GM23248 (cell line): ENCODE data around the gene FGFR2. TPM values are rescaled to one million over a fixed set of nuclear protein-coding genes. Genes with fewer than 3 reads are reported as not detected.

ENCODE experiments used
- DNase-seq: peaks from one replicate; pipeline ENCODE4 v3.0.0-alpha.2; 2015
- H2AFZ ChIP-seq: fragments of 200-600 bp; sonication (generic); 2 replicates; pipeline ENCODE4 v1.6.1; 2016; ENCODE audit warnings: antibody characterized with exemption
- H3F3A ChIP-seq: fragments of 200-600 bp; sonication (generic); 2 replicates; pipeline ENCODE4 v1.6.1; 2016; ENCODE audit warnings: mild to moderate bottlenecking, antibody characterized with exemption, mixed run types; ENCODE audit not compliant: insufficient read depth
- H3K27ac ChIP-seq: fragments of 200-600 bp; sonication (generic); 2 replicates; pipeline ENCODE4 v1.5.1; 2016; ENCODE audit warnings: mild to moderate bottlenecking
- H3K27me3 ChIP-seq: fragments of 200-600 bp; sonication (generic); replicated peaks from 2 replicates; pipeline ENCODE4 v1.6.1; 2016; ENCODE audit warnings: mild to moderate bottlenecking; ENCODE audit not compliant: insufficient read depth
- H3K36me3 ChIP-seq: fragments of 200-600 bp; sonication (generic); 2 replicates; pipeline ENCODE4 v1.6.1; 2016; ENCODE audit warnings: low read depth, mild to moderate bottlenecking
- H3K4me1 ChIP-seq: fragments of 200-600 bp; sonication (generic); 2 replicates; pipeline ENCODE4 v1.6.1; 2016; ENCODE audit warnings: mild to moderate bottlenecking; ENCODE audit not compliant: insufficient read depth
- H3K4me2 ChIP-seq: fragments of 200-600 bp; sonication (generic); one replicate; pipeline ENCODE4 v1.6.1; 2016; ENCODE audit warnings: mild to moderate bottlenecking; ENCODE audit not compliant: unreplicated experiment
- H3K4me3 ChIP-seq: fragments of 200-600 bp; sonication (generic); 2 replicates; pipeline ENCODE4 v1.5.1; 2016; ENCODE audit warnings: mild to moderate bottlenecking
- H3K79me2 ChIP-seq: fragments of 200-600 bp; sonication (generic); 2 replicates; pipeline ENCODE4 v1.6.1; 2016; ENCODE audit warnings: mild to moderate bottlenecking; ENCODE audit not compliant: insufficient read depth
- H3K9ac ChIP-seq: fragments of 200-600 bp; sonication (generic); 2 replicates; pipeline ENCODE4 v1.6.1; 2016; ENCODE audit warnings: mild to moderate bottlenecking
- H3K9me2 ChIP-seq: fragments of 200-600 bp; sonication (generic); 2 replicates; pipeline ENCODE4 v1.6.1; 2016; ENCODE audit warnings: mixed run types, mild to moderate bottlenecking, moderate library complexity; ENCODE audit not compliant: insufficient read depth
- H3K9me3 ChIP-seq: fragments of 200-600 bp; sonication (generic); one replicate; pipeline ENCODE4 v1.6.1; 2017; ENCODE audit warnings: low read depth
- H4K20me1 ChIP-seq: fragments of 200-600 bp; sonication (generic); 2 replicates; pipeline ENCODE4 v1.6.0; 2016; ENCODE audit not compliant: insufficient read depth
- EZH2 ChIP-seq: fragments of 200-600 bp; sonication (generic); IDR thresholded peaks from 2 replicates; pipeline ENCODE4 v1.6.1; 2018; ENCODE audit warnings: antibody characterized with exemption, mild to moderate bottlenecking; ENCODE audit not compliant: insufficient read depth, poor library complexity, severe bottlenecking
- EZH2phosphoT487 ChIP-seq: fragments of 200-600 bp; sonication (generic); IDR thresholded peaks from 2 replicates; pipeline ENCODE4 v1.6.1; 2018; ENCODE audit warnings: antibody characterized with exemption, moderate library complexity, mild to moderate bottlenecking, low read depth; ENCODE audit not compliant: insufficient read depth
- WGBS, 2 experiments: methylation state at CpG; one replicate each; pipeline ENCODE4 v1.1.6; 2015 to 2017; ENCODE audit warnings: low lambda C conversion rate in 2 of 2, low coverage in 1 of 2; ENCODE audit errors: missing lambda C conversion rate in 2 of 2; 5-methylcytosine and 5-hydroxymethylcytosine counted together
- in situ Hi-C: fragments of 300-500 bp; cut with MboI; formaldehyde crosslinking; loops from 2 replicates; pipeline ENCODE4 v1.15.0; 2020
- polyA plus RNA-seq: library from polyadenylated mRNA; unstranded; fragments of >200 nt; fragmentation: Nextera tagmentation; extraction: Ambion mirVana; gene quantifications from 2 replicates; pipeline ENCODE4 v1.2.1, GENCODE V29; 2016
- total RNA-seq: library from RNA; depleted of rRNA; stranded (reverse); fragments of >200 nt; shearing (Covaris generic); gene quantifications from 2 replicates; pipeline ENCODE4 v1.2.3, GENCODE V29; 2014

Gene FGFR2
- total and polyA plus RNA-seq, 2 experiments from 2014 or later: 0.15 TPM; not detected in 1

DNA sequence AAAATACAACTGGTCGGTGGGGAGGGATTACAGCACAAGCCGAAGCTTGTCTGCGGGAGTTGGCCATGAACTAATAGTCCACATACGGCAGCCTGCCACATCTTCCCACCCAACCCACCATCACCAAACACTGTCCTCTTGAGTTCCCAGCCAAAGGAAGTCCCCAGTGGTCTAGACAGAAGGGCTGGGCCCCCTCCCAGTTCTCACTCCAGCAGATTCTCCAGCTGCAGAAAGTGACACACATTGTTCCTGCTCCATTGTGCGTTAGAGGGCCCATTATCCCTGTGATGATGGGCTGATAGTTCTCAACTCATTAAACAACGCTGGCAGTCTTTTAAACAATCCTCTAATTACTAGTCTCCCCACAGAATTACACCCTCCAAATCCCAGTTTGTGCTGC lies 148.0 kb downstream of the FGFR2 start:
- in situ Hi-C loops: no loop called here
- H3K9me2 ChIP-seq: no peaks in the 10 kb centered on the region
- TF ChIP-seq EZH2phosphoT487 (no peak), EZH2 (no peak)
- no peaks in the 10 kb centered on the region for H3F3A ChIP-seq
- WGBS, 2 experiments: 62 to 67% methylated on average over 6 of the region's 6 CpGs
- H2AFZ ChIP-seq: no peak overlapping the region
- H3K27ac ChIP-seq: no peak overlapping the region
- no peaks in the 10 kb centered on the region for H3K36me3 ChIP-seq
- no peaks in the 10 kb centered on the region for H3K4me1 ChIP-seq
- H3K27me3 ChIP-seq: no peaks in the 10 kb centered on the region
- no peak for DNase-seq
- no peaks in the 10 kb centered on the region for H3K9me3 ChIP-seq
- no peak overlapping the region for H3K4me2 ChIP-seq
- no peaks in the 10 kb centered on the region for H3K79me2 ChIP-seq
- H4K20me1 ChIP-seq: no peaks in the 10 kb centered on the region
- H3K9ac ChIP-seq: no peak overlapping the region
- H3K4me3 ChIP-seq: no peak overlapping the region

DNA sequence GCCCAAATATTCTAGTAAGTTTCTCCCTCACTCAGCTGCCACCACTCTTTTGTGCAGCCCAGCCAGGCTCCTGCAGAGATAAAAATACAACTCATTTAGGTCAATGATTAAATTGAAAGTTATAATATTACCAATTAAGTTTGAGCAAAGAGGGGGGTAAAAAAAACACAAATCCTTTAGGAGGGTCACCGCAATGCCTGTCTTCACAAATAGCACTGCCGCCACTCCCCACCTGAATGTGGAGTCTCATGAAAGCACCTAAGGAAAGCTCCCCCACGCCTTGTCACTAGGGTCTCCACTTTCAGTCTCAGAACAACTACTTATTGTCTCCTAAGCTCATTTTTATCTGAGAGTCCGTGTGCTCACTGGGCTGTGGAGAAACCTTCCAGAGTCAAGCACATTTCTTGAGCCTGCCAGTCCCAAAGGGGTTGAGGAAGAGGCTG lies 148.7 kb downstream of the FGFR2 start:
- no peak overlapping the region for H3K4me2 ChIP-seq
- H3K9me2 ChIP-seq: no peaks in the 10 kb centered on the region
- in situ Hi-C loops: no loop called here
- TF ChIP-seq EZH2phosphoT487: no peak
- no peak for TF ChIP-seq EZH2
- H3K9ac ChIP-seq: no peak overlapping the region
- no peaks in the 10 kb centered on the region for H3K79me2 ChIP-seq
- WGBS, 2 experiments: 43 to 48% methylated on average over 4 of the region's 4 CpGs
- H2AFZ ChIP-seq: no peak overlapping the region
- no peaks in the 10 kb centered on the region for H3K4me1 ChIP-seq
- no peaks in the 10 kb centered on the region for H3F3A ChIP-seq
- DNase-seq: no peak
- H4K20me1 ChIP-seq: no peaks in the 10 kb centered on the region
- H3K36me3 ChIP-seq: no peaks in the 10 kb centered on the region
- H3K27me3 ChIP-seq: no peaks in the 10 kb centered on the region
- no peak overlapping the region for H3K27ac ChIP-seq
- H3K9me3 ChIP-seq: no peaks in the 10 kb centered on the region
- no peak overlapping the region for H3K4me3 ChIP-seq

DNA sequence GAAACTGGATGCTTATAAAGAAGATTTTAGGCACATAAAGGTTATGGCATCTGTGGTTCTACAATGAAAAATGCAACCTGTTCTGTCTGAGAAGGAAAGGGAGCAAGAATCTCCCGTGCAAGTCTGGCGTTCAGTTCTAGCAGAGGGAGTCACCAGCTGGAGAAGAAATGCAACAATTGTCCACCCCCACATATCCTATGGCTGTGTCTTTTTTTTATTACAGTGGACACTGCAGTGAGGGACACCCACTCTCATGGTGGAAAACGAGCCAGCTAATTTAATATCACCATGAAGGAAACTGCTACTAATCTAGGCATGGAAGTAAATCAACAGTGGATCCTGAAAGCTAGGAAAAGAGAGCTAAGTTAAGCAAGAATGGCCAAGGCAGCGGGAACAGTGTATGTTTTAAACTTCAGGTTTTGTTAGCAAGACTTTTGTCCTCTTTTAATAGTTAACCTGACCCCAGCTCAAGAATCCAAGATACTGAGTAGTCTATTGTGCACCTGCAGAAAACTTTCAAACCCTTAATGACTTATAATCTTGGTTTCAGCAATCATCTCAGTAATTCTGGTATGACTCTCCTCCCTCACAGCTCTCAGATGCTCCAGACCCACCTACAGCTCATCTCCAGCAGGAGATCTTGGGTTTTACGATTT lies 149.3 kb downstream of the FGFR2 start:
- H3K4me2 ChIP-seq: no peak overlapping the region

DNA sequence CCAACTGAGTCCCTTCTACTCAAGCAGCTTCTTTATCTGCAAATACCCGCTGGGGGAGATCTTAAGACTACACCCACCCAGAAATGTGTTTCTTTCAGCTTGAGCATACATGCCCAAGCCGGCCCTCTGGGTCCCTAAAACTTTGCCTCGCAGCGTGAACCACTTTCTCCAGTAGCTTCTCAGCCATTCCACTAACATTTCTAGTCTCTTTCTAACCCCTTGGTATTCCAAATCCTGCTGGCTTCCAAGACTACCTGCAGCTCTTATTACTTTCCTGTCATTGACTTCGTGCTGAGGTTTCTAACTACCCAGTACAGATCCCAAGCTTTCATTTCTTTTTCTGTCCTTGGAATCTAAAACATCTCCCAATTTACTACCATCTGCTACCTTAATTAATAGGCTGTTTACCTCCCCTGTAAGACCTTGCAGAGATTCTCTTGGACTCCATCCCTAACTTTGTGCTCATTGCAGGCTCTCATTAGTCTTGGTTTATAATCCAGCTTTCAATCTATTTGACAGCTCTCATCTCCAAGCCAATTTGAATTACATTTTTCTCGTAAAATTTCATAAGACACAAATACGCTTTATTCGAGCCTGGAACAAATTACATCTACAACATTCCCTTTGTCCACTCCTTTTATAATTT lies 153.6 kb downstream of the FGFR2 start:
- Histone ChIP-seq H3K9ac (no peak overlapping the region), H3K4me3 (no peak overlapping the region), H3K4me2 (no peak overlapping the region), H3K79me2 (no peaks in the 10 kb centered on the region), H3K4me1 (no peaks in the 10 kb centered on the region), H3K9me2 (no peaks in the 10 kb centered on the region), H3F3A (no peaks in the 10 kb centered on the region), H2AFZ (no peak overlapping the region), H3K9me3 (no peaks in the 10 kb centered on the region), H3K27ac (no peak overlapping the region), H3K36me3 (no peaks in the 10 kb centered on the region), H3K27me3 (no peaks in the 10 kb centered on the region), H4K20me1 (no peaks in the 10 kb centered on the region)
- WGBS, 2 experiments: 21 to 25% methylated on average over 8 of the region's 8 CpGs
- in situ Hi-C loops: no loop called here
- TF ChIP-seq EZH2: no peak
- TF ChIP-seq EZH2phosphoT487: no peak
- no peak for DNase-seq

More for the DNA sequence above, 149.3 kb downstream of the FGFR2 start:
- Histone ChIP-seq H3F3A (no peaks in the 10 kb centered on the region), H4K20me1 (no peaks in the 10 kb centered on the region), H3K79me2 (no peaks in the 10 kb centered on the region), H3K9ac (no peak overlapping the region), H3K27ac (no peak overlapping the region), H3K9me3 (no peaks in the 10 kb centered on the region), H2AFZ (no peak overlapping the region), H3K4me1 (no peaks in the 10 kb centered on the region), H3K4me3 (no peak overlapping the region), H3K36me3 (no peaks in the 10 kb centered on the region), H3K9me2 (no peaks in the 10 kb centered on the region), H3K27me3 (no peaks in the 10 kb centered on the region)
- no peak for DNase-seq
- TF ChIP-seq EZH2: no peak
- no peak for TF ChIP-seq EZH2phosphoT487
- in situ Hi-C loops: no loop called here
- WGBS, 2 experiments: 31 to 36% methylated on average over 5 of the region's 5 CpGs
